Lung (tissue), 13 donors: ENCODE measurements around the gene TVP23A. TPM values are rescaled to one million over a fixed set of nuclear protein-coding genes. Genes with fewer than 3 reads are reported as not detected.

Source experiments
- ATAC-seq: fragments of 200-7000 bp; cut with Tn5 transposase; one replicate; pipeline ENCODE4 v1.9.1; 2020; ENCODE audit warnings: moderate number of reproducible peaks; ENCODE audit not compliant: insufficient read depth, low FRiP score
- DNase-seq, 3 donors: peaks; one replicate each; pipeline ENCODE4 v3.0.0-alpha.2; 2013 to 2017
- H3K27ac ChIP-seq, 2 donors: one replicate each; pipeline ENCODE4 v1.5.1; 2013; ENCODE audit warnings: mild to moderate bottlenecking in 2 of 2, moderate library complexity in 2 of 2, control low read depth in 1 of 2, inconsistent platforms in 1 of 2, low read depth in 1 of 2, low read length in 1 of 2
- H3K27me3 ChIP-seq, 3 donors: one replicate each; pipeline ENCODE4 v1.5.1; 2013; ENCODE audit warnings: low read length in 2 of 3; ENCODE audit not compliant: control insufficient read depth in 3 of 3, insufficient read depth in 3 of 3
- H3K36me3 ChIP-seq, 4 donors: one replicate each; pipeline ENCODE4 v1.5.1; 2013; ENCODE audit warnings: low read length in 4 of 4, mild to moderate bottlenecking in 1 of 4, moderate library complexity in 1 of 4; ENCODE audit not compliant: control insufficient read depth in 4 of 4, insufficient read depth in 4 of 4
- H3K4me1 ChIP-seq, 5 donors: one replicate each; pipeline ENCODE4 v1.5.1; 2013; ENCODE audit warnings: low read length in 5 of 5, mild to moderate bottlenecking in 2 of 5, moderate library complexity in 1 of 5; ENCODE audit not compliant: control insufficient read depth in 5 of 5, insufficient read depth in 5 of 5
- H3K4me3 ChIP-seq: one replicate; pipeline ENCODE4 v1.5.1; 2013; ENCODE audit warnings: mild to moderate bottlenecking, control low read depth, moderate library complexity
- H3K9ac ChIP-seq, 2 donors: one replicate each; pipeline ENCODE4 v1.5.1; 2013; ENCODE audit warnings: low read length in 2 of 2, control low read depth in 1 of 2; ENCODE audit not compliant: insufficient read depth in 1 of 2
- H3K9me3 ChIP-seq, 4 donors: one replicate each; pipeline ENCODE4 v1.5.1; 2013; ENCODE audit warnings: low read length in 3 of 4, mild to moderate bottlenecking in 1 of 4, moderate library complexity in 1 of 4; ENCODE audit not compliant: control insufficient read depth in 4 of 4, insufficient read depth in 3 of 4
- CTCF ChIP-seq: IDR thresholded peaks from 2 replicates; pipeline ENCODE4 v1.5.1; 2012; ENCODE audit warnings: mild to moderate bottlenecking; ENCODE audit errors: control extremely low read depth, extremely low read depth
- WGBS, 2 donors: extraction: QIAGEN DNeasy Blood & Tissue Kit; methylation state at CpG; one replicate each; pipeline ENCODE4 v1.1.7; 2013; 5-methylcytosine and 5-hydroxymethylcytosine counted together
- polyA plus RNA-seq, 2 donors: library from polyadenylated mRNA; stranded (reverse); fragments of 200-250 nt; gene quantifications; one replicate each; pipeline ENCODE4 v1.2.1, GENCODE V29; 2013
- small RNA-seq: library from RNA; depleted of rRNA; stranded (forward); fragments of <200 nt; gene quantifications from one replicate; pipeline ENCODE3, GENCODE V24; 2014; ENCODE audit warnings: low replicate concordance
- total RNA-seq, 2 donors: library from RNA; depleted of rRNA in 1 of 2; stranded (reverse); fragments of >200 nt in 1 of 2; gene quantifications; one replicate each; pipeline ENCODE4 v1.2.1, GENCODE V29; 2014 to 2021
- donor health status: control.
- donor health status: control.
- donor health status: Bipolar disorder and iron deficiency.
- donor health status: healthy.
- donor health status: DM: yes; HTN: yes; CAD: no.

Gene TVP23A
- total and polyA plus RNA-seq, 4 donors = 0.22 to 6.1 (median 0.25) TPM

- H3K36me3 ChIP-seq = no peaks in the 10 kb centered on the region
- DNase-seq (no peak), ATAC-seq (no peak)
- no peak for TF ChIP-seq CTCF
- peaks cover 0 to 4% (median under 1%) of the 10 kb centered on the region in 4 donors for H3K9me3 ChIP-seq
- no peak overlapping the region for H3K4me3 ChIP-seq
- H3K27ac ChIP-seq = no peak overlapping the region
- no peak overlapping the region for H3K9ac ChIP-seq
- H3K27me3 ChIP-seq = no peaks in the 10 kb centered on the region
- H3K4me1 ChIP-seq = peaks cover 0 to under 1% (median 0%) of the 10 kb centered on the region in 5 donors
- 83% methylated on average over 7 of the region's 7 CpGs for WGBS, 2 donors
Measured at GRCh38 chr16:10731790-10732189, 86.8 kb downstream of the TVP23A start.

GRCh38 chr16:10729104-10730048 is 89.2 kb downstream of the TVP23A start:
- ATAC-seq = peak; percentile 58
- 79 to 83% methylated on average over 19 of the region's 19 CpGs for WGBS, 2 donors
- no peak overlapping the region for H3K9ac ChIP-seq

GRCh38 chr16:10728003-10728887 is 90.3 kb downstream of the TVP23A start:
- Histone ChIP-seq H3K27ac (no peak overlapping the region), H3K36me3 (no peaks in the 10 kb centered on the region), H3K9ac (no peak overlapping the region), H3K4me1 (no peaks in the 10 kb centered on the region), H3K27me3 (no peaks in the 10 kb centered on the region), H3K4me3 (no peak overlapping the region), H3K9me3 (peaks cover 0 to 4% (median under 1%) of the 10 kb centered on the region in 4 donors)
- 77 to 78% methylated on average over 16 of the region's 16 CpGs for WGBS, 2 donors
- no peak for TF ChIP-seq CTCF
- ATAC-seq = no peak
- DNase-seq = no peak

More at GRCh38 chr16:10729104-10730048, 89.2 kb downstream of the TVP23A start:
- Histone ChIP-seq H3K27me3 (no peaks in the 10 kb centered on the region), H3K27ac (no peak overlapping the region), H3K36me3 (no peaks in the 10 kb centered on the region), H3K4me1 (no peaks in the 10 kb centered on the region), H3K9me3 (peaks cover 0 to 4% (median under 1%) of the 10 kb centered on the region in 4 donors), H3K4me3 (no peak overlapping the region)
- no peak for DNase-seq
- TF ChIP-seq CTCF = no peak

Small RNA genes lying within 50 kb of the gene (small RNA-seq; reads per million reads assigned to genes)
- gene MTND4LP24 (not detected), gene MTND6P33 (not detected)

Other genes with a start within 250 kb of the TVP23A start
- gene EMP2, start 238.2 kb downstream of the TVP23A start, total RNA-seq = 100 to 1,000 TPM; 124 to 286 TPM
- 100 to 1,000 TPM in 1 of 2 donors, 10 to 100 TPM in 1; 74.3 to 110 TPM for gene EMP2, start 238.2 kb downstream of the TVP23A start, polyA plus RNA-seq
- gene TEKT5, start 123.9 kb downstream of the TVP23A start, total RNA-seq = under 1 TPM; 0.28 to 0.34 TPM
- gene TEKT5, start 123.9 kb downstream of the TVP23A start, polyA plus RNA-seq = under 1 TPM; 0.13 to 0.30 TPM
- gene NUBP1, start 75.0 kb downstream of the TVP23A start, total RNA-seq = 10 to 100 TPM; 28.4 to 39.7 TPM
- gene NUBP1, start 75.0 kb downstream of the TVP23A start, polyA plus RNA-seq = 10 to 100 TPM; 42.4 to 44.2 TPM
- gene CIITA, start 58.4 kb upstream of the TVP23A start, total RNA-seq = 10 to 100 TPM; 24.1 to 59.6 TPM
- 10 to 100 TPM; 11.5 to 29.1 TPM for gene CIITA, start 58.4 kb upstream of the TVP23A start, polyA plus RNA-seq
- gene DEXI, start 123.7 kb upstream of the TVP23A start, total RNA-seq = 10 to 100 TPM; 19.5 to 35.5 TPM
- 10 to 100 TPM; 22.1 to 33.9 TPM for gene DEXI, start 123.7 kb upstream of the TVP23A start, polyA plus RNA-seq
- 10 to 100 TPM; 38.1 to 44.4 TPM for gene CLEC16A, start 125.8 kb upstream of the TVP23A start, total RNA-seq
- 10 to 100 TPM; 14.3 to 14.7 TPM for gene CLEC16A, start 125.8 kb upstream of the TVP23A start, polyA plus RNA-seq